COLO829 (cell line): ENCODE measurements around the gene LRRC28.

Experiments
- DNase-seq: peaks from one replicate; pipeline ENCODE4 v3.0.0; 2012; ENCODE audit warnings: low spot score

LRRC28 gene

GRCh38 chr15:99249270-99249841 is 1.9 kb upstream of the LRRC28 start, which contains the start of gene TTC23:
TTC23 (minus strand) TSS chr15:99249581; CDS start chr15:99228712, 20,869 bp downstream.
- DNase-seq = peak; percentile 88

- DNase-seq = no peak
These were observed 1.3 kb upstream of the LRRC28 start for GRCh38 chr15:99250001-99250400.

GRCh38 chr15:99250494-99250856 is 806 bp upstream of the LRRC28 start:
- no peak for DNase-seq

- DNase-seq = no peak
These were observed 1.0 kb downstream of the LRRC28 start for GRCh38 chr15:99252326-99252725.

GRCh38 chr15:99253381-99254090 is 2.3 kb downstream of the LRRC28 start:
- no peak for DNase-seq

- no peak for DNase-seq
These were observed 5.9 kb downstream of the LRRC28 start for GRCh38 chr15:99257107-99257750.

GRCh38 chr15:99264125-99264524 is 12.8 kb downstream of the LRRC28 start:
- no peak for DNase-seq

GRCh38 chr15:99265541-99266070 is 14.3 kb downstream of the LRRC28 start:
- no peak for DNase-seq

GRCh38 chr15:99267957-99268356 is 16.7 kb downstream of the LRRC28 start:
- no peak for DNase-seq

- DNase-seq = no peak
These were observed 17.1 kb downstream of the LRRC28 start for GRCh38 chr15:99268431-99268830.

GRCh38 chr15:99273801-99274200 is 22.5 kb downstream of the LRRC28 start:
- no peak for DNase-seq

- no peak for DNase-seq
These were observed 23.8 kb downstream of the LRRC28 start for GRCh38 chr15:99275061-99275460.

- no peak for DNase-seq
These were observed 24.3 kb downstream of the LRRC28 start for GRCh38 chr15:99275525-99276128.

- no peak for DNase-seq
These were observed 28.0 kb downstream of the LRRC28 start for GRCh38 chr15:99279290-99279689.

GRCh38 chr15:99279827-99280226 is 28.5 kb downstream of the LRRC28 start:
- DNase-seq = no peak

- no peak for DNase-seq
These were observed 30.8 kb downstream of the LRRC28 start for GRCh38 chr15:99282121-99282520.

GRCh38 chr15:99282586-99282985 is 31.3 kb downstream of the LRRC28 start:
- no peak for DNase-seq

GRCh38 chr15:99283717-99284116 is 32.4 kb downstream of the LRRC28 start:
- DNase-seq = no peak

- no peak for DNase-seq
These were observed 40.4 kb downstream of the LRRC28 start for GRCh38 chr15:99291643-99292042.

GRCh38 chr15:99295840-99296239 is 44.6 kb downstream of the LRRC28 start:
- no peak for DNase-seq

GRCh38 chr15:99296386-99296785 is 45.1 kb downstream of the LRRC28 start:
- DNase-seq = no peak

- DNase-seq = no peak
These were observed 52.6 kb downstream of the LRRC28 start for GRCh38 chr15:99303907-99304306.
